ENCODE data around the gene ACTR1A. TPM values are rescaled to one million over a fixed set of nuclear protein-coding genes. Genes with fewer than 3 reads are reported as not detected.

The ACTR1A gene
- total and polyA plus RNA-seq, 9 of the 15 experiments (the other 6 are each of a cell fraction or from before 2014, with no cell fraction given) = 36.3 to 77.2 (median 49.6) TPM

DNA sequence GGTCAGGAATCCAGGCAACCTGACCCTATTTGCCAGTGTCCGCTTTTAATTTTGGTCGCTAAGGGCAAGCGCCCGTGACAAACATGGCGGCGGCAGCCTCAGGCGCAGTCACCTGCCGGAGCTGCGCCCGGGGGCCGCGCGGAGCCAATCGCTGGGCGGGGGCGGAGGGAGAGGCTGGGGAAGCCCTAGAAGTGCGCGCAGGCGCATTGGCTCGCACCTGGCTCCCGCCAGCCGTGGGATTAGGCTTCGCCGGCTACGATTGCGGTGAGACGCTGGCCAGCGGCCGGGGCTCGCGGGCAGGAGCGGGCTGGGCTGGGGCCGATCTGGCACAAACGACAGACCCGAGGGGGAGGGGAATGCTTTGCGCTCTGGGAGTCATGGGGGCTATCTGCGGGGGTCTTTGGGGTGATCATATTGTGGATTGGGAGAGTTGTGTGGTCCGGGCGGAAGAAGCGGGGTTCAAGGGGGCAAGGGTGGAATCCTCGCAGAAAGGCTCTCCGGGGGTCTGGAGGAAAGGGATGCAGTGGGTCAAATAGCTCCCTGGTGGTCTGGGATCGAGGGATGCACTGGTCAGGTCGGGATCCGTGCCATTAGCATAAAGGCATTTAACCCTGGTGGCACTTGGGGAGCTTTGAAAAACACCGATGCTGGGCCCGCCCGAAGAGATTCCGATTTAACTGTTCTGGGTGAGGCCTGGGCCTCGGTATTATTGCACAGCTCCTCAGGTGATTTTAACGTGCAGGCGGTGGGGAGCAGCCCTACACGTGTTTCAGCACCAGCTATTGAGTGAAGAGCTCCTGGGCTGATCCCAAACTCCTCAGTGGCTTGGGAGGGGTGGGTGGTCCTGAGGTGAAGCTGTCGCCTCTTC lies 41.1 kb downstream of the ACTR1A start (continued):
- peak; percentile 47 for TF ChIP-seq SMAD4 (CRISPR knock-in tag; conservative IDR thresholded peaks at IDR 0.05)
- peak; percentile 49; the same call in 1 of the 2 replicates for TF ChIP-seq MTA1 (IDR thresholded peaks at IDR 0.05; ENCODE audit: borderline replicate concordance)
- TF ChIP-seq HIVEP1 (CRISPR knock-in tag; IDR thresholded peaks at IDR 0.05) = no peak
- TF ChIP-seq POLR2G (IDR thresholded peaks at IDR 0.05; ENCODE audit: low read depth, low read length) = peak; percentile 89
- no peak for TF ChIP-seq SIRT6 (IDR thresholded peaks at IDR 0.05; ENCODE audit: low read depth, low read length)
- TF ChIP-seq, protein P1, sequence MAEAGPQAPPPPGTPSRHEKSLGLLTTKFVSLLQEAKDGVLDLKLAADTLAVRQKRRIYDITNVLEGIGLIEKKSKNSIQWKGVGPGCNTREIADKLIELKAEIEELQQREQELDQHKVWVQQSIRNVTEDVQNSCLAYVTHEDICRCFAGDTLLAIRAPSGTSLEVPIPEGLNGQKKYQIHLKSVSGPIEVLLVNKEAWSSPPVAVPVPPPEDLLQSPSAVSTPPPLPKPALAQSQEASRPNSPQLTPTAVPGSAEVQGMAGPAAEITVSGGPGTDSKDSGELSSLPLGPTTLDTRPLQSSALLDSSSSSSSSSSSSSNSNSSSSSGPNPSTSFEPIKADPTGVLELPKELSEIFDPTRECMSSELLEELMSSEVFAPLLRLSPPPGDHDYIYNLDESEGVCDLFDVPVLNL (CRISPR knock-in tag; IDR thresholded peaks at IDR 0.05; ENCODE audit: low read depth) = no peak
- TF ChIP-seq REST (IDR thresholded peaks at IDR 0.05; ENCODE audit: borderline replicate concordance) = peak; percentile 86
- peak; percentile 74 for TF ChIP-seq REST (CRISPR knock-in tag; IDR thresholded peaks at IDR 0.05; ENCODE audit: low read depth)
- peak; percentile 20 for TF ChIP-seq TAF1 (IDR thresholded peaks at IDR 0.05; ENCODE audit: control insufficient read depth, extremely low read depth, insufficient read depth, low read length, severe bottlenecking)
- peak; percentile 37 for TF ChIP-seq KDM5B (IDR thresholded peaks at IDR 0.05; ENCODE audit: insufficient replicate concordance, low read depth, low read length)
- TF ChIP-seq MBD2 (IDR thresholded peaks at IDR 0.05; ENCODE audit: borderline replicate concordance, low read depth) = peak; percentile 41; the same call in 1 of the 2 replicates
- no peak for TF ChIP-seq TBL1XR1 (IDR thresholded peaks at IDR 0.05; ENCODE audit: low read length in 2 of 2)
- 0 out of 2 replicates have a peak, but pooled peaks have one; percentile 15 for TF ChIP-seq ARID1B (IDR thresholded peaks at IDR 0.05)
- no peak for TF ChIP-seq ZSCAN32 (CRISPR knock-in tag; IDR thresholded peaks at IDR 0.05)
- TF ChIP-seq RBM25 (IDR thresholded peaks at IDR 0.05; ENCODE audit: low read depth, low read length, severe bottlenecking) = peak; percentile 63
- peak; percentile 50 for TF ChIP-seq POLR2B (IDR thresholded peaks at IDR 0.05; ENCODE audit: low read depth, partially characterized antibody)
